Measurements from ENCODE around the gene AMOTL2. TPM values are rescaled to one million over a fixed set of nuclear protein-coding genes. Genes with fewer than 3 reads are reported as not detected.

AMOTL2 gene
- polyA plus RNA-seq, 2 of the 4 experiments (the other 2 are of a cell fraction), result 41.1 to 44.1 TPM

GRCh38 chr3:134346744-134347143 lies 27.5 kb downstream of the AMOTL2 start (continued):
- no peak for TF ChIP-seq RARB (CRISPR knock-in tag; IDR thresholded peaks at IDR 0.05)
- no peak for TF ChIP-seq ELK1 (IDR thresholded peaks at IDR 0.05; ENCODE audit: low read depth, low read length)
- TF ChIP-seq FOXS1 (CRISPR knock-in tag; IDR thresholded peaks at IDR 0.05), result no peak
- no peak for TF ChIP-seq TFCP2L1 (CRISPR knock-in tag; IDR thresholded peaks at IDR 0.05)

DNA sequence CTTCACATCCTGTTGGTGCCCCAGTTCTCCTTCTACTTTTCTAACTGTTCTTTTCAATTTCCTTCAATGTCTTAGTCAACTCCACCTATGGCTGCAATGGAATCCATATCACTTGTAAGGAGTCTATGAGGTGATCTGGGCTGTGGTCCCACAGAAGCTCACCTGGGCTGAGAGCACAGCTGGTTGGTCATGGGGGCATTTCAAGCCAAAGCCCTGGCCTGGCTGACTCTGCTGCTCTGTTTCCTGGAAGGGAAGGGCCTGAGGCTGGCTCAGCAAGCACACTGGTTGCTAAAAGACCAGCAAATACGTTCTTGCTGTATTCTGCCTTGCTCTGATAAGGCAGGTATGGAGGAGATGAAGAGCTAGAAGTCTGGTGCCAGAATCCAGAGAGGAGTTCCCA lies 29.0 kb downstream of the AMOTL2 start:
- H3K4me3 ChIP-seq, result no peak overlapping the region
- 86% methylated on average over 1 of the region's 1 CpG for WGBS (ENCODE audit: missing lambda C conversion rate)
- DNase-seq (ENCODE audit: low read depth in 1 of 2, low spot score in 1 of 2) (no peak), FAIRE-seq (no peak), ATAC-seq (no peak)
- POLR2A ChIA-PET, result no interaction called here
- no peak for TF ChIP-seq NPAS2 (CRISPR knock-in tag; IDR thresholded peaks at IDR 0.05; ENCODE audit: borderline replicate concordance)
- TF ChIP-seq, protein P1, sequence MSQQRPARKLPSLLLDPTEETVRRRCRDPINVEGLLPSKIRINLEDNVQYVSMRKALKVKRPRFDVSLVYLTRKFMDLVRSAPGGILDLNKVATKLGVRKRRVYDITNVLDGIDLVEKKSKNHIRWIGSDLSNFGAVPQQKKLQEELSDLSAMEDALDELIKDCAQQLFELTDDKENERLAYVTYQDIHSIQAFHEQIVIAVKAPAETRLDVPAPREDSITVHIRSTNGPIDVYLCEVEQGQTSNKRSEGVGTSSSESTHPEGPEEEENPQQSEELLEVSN (IDR thresholded peaks at IDR 0.05; ENCODE audit: borderline replicate concordance, low read depth), result no peak
- no peak for TF ChIP-seq ZC3H11A (IDR thresholded peaks at IDR 0.05)
- no peak for TF ChIP-seq CBX8 (IDR thresholded peaks at IDR 0.05)
- TF ChIP-seq EHMT2 (IDR thresholded peaks at IDR 0.05; ENCODE audit: low read depth), result no peak
- no peak for TF ChIP-seq POLR2AphosphoS2 (conservative IDR thresholded peaks at IDR 0.05; ENCODE audit: low read length)
- TF ChIP-seq ELK1 (IDR thresholded peaks at IDR 0.05; ENCODE audit: low read depth, low read length), result no peak
- TF ChIP-seq, protein P2, sequence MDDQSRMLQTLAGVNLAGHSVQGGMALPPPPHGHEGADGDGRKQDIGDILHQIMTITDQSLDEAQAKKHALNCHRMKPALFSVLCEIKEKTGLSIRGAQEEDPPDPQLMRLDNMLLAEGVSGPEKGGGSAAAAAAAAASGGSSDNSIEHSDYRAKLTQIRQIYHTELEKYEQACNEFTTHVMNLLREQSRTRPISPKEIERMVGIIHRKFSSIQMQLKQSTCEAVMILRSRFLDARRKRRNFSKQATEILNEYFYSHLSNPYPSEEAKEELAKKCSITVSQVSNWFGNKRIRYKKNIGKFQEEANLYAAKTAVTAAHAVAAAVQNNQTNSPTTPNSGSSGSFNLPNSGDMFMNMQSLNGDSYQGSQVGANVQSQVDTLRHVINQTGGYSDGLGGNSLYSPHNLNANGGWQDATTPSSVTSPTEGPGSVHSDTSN (IDR thresholded peaks at IDR 0.05), result no peak
- no peak for TF ChIP-seq SREBF2 (IDR thresholded peaks at IDR 0.05)
- H3K27ac ChIP-seq, result peak overlapping the region in 1 of 2 experiments; percentile 51; a peak in 2 of 6 replicates
- CTCF ChIA-PET, result interaction anchor here (1.2 to 2.4 kb wide), 2 partner anchors 13 to 18 kb away, joined by 4 to 11 read pairs; no protein-coding TSS in a partner anchor
- H3K4me1 ChIP-seq, result peaks cover 10% of the 10 kb centered on the region
- H3K9me3 ChIP-seq, result peaks cover 10% of the 10 kb centered on the region
- H3K4me2 ChIP-seq, result no peak overlapping the region

DNA sequence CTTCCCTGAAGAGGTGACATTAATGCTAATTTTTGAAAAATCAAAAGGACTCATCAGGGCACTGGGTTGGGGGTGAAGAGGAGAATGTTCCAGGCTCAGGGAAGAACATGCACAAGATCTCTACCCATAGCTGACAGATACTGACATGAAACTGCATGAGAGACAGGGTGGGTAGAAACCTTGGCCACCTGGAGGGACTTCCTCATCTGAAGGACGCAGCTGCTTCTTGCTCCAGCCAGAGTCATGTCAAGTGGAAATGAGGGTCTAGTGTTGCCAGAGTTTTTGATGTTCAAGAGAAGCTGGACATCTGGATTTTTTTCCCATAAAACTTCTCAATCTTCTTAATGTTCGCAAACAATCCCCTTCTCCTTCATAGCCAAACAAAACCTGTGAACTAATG lies 29.7 kb downstream of the AMOTL2 start:
- peaks cover 16% of the 10 kb centered on the region for H3K4me1 ChIP-seq
- no peak for DNase-seq (ENCODE audit: low read depth in 1 of 2, low spot score in 1 of 2)
- TF ChIP-seq ZNF302 (CRISPR knock-in tag; IDR thresholded peaks at IDR 0.05) (no peak), CEBPB (IDR thresholded peaks at IDR 0.05) (no peak), KDM1A (IDR thresholded peaks at IDR 0.05; ENCODE audit: low read depth) (no peak), CBX8 (IDR thresholded peaks at IDR 0.05) (no peak), MAZ (IDR thresholded peaks at IDR 0.05; ENCODE audit: borderline replicate concordance, low read depth, low read length) (no peak)
- TF ChIP-seq, protein P3, sequence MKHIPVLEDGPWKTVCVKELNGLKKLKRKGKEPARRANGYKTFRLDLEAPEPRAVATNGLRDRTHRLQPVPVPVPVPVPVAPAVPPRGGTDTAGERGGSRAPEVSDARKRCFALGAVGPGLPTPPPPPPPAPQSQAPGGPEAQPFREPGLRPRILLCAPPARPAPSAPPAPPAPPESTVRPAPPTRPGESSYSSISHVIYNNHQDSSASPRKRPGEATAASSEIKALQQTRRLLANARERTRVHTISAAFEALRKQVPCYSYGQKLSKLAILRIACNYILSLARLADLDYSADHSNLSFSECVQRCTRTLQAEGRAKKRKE (CRISPR knock-in tag; IDR thresholded peaks at IDR 0.05; ENCODE audit: low read depth), result no peak
- ATAC-seq, result no peak
- no peak overlapping the region for H3K4me3 ChIP-seq
- FAIRE-seq, result no peak
- 98% methylated on average over 2 of the region's 2 CpGs for WGBS (ENCODE audit: missing lambda C conversion rate)
- POLR2A ChIA-PET, result no interaction called here
- H3K9me3 ChIP-seq, result peaks cover 10% of the 10 kb centered on the region
- CTCF ChIA-PET, result interaction anchor here (2.4 kb wide), 1 partner anchor 13 kb away, joined by 11 read pairs; no protein-coding TSS in a partner anchor
- peak overlapping the region in 1 of 2 experiments; percentile 51; a peak in 1 of 6 replicates for H3K27ac ChIP-seq
- H3K4me2 ChIP-seq, result no peak overlapping the region
